ENCODE results near the gene ZNF548.

DNA sequence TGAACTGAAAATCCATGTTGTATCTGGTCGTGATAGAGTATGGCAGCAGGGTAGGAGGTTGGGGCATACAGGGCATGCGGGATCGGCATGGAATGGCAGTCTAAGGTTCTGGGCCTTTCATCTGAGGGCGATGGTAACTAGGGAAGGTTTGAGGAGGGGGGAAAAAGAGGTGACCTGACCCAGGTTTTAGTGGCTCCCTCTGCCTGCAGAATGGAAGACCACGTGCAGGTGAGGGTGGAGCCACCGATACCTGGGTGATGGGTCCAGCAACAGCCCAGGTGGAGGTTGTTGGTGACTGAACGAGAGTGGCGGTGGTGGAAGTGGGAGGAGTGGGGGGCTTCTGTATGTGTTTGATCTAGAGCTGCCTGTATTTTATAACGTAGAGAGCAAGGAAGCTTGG, 49.3 kb downstream of the ZNF548 start:
- TF ChIP-seq POLR2A (IDR thresholded peaks at IDR 0.05) (no peak), POLR2AphosphoS5 (IDR thresholded peaks at IDR 0.05) (no peak), EP300 (IDR thresholded peaks at IDR 0.05) (no peak)
- TF ChIP-seq, protein P1, sequence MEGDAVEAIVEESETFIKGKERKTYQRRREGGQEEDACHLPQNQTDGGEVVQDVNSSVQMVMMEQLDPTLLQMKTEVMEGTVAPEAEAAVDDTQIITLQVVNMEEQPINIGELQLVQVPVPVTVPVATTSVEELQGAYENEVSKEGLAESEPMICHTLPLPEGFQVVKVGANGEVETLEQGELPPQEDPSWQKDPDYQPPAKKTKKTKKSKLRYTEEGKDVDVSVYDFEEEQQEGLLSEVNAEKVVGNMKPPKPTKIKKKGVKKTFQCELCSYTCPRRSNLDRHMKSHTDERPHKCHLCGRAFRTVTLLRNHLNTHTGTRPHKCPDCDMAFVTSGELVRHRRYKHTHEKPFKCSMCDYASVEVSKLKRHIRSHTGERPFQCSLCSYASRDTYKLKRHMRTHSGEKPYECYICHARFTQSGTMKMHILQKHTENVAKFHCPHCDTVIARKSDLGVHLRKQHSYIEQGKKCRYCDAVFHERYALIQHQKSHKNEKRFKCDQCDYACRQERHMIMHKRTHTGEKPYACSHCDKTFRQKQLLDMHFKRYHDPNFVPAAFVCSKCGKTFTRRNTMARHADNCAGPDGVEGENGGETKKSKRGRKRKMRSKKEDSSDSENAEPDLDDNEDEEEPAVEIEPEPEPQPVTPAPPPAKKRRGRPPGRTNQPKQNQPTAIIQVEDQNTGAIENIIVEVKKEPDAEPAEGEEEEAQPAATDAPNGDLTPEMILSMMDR (IDR thresholded peaks at IDR 0.05), result no peak
